Stimulated activated CD8-positive, alpha-beta memory T cell treated with anti-CD3 and anti-CD28 coated beads, Interleukin-2, amount 100 ng/mL, for 48 hours (primary cell): ENCODE data around the gene PTPN3.
"Not testable (repeated sequence)": the region's sequence is repeated elsewhere in the genome, so short reads cannot be mapped to it uniquely, and the experiment has no call there.

Source experiments
- DNase-seq, 2 donors: peaks; one replicate each; pipeline ENCODE4 v3.0.0-alpha.2; 2020; ENCODE audit warnings: low read depth in 2 of 2

The PTPN3 gene

DNA sequence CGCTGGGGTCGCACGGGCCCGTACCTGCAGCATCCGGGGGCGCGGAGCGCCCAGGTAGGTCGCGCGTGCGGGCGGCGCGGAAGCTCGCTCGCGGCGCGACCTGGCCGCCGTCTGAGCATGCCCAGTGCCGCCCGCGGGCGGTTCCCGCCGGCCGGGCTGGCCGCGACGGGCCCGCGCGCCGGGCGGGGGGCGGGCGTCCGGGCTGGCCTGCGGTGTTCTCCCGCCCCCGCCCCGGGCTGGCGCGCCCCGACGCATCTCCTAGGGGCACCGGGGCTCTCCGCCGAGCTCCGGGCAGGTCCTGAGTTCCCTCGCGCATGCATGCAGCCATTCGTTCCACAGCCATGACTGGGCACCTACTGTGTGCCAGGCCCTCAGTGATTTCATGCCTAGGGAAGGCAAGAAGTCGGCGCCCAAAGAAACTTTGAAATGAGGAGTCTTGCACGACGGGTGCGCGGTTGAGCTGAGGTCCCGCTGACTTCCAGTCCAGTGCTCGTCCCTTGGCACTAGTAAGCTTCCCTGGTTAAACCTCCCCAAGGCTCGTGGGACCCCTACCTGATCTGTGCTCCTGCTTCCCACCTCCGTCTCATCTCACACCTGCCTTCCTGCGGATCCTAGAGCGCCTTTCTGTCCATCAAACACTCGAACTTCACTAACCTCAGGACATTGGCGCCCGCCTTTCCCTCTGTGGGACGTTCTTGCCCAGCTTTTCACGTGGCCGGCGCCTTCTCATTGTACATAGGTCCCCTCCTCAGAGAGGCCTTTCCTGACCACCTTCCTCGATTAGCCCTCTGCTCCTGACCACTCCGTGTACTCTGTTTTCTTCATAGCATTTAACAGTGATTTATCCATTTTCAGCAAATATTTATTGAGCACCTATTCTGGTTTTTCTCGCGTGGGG lies at the start of gene PTPN3:
Gene PTPN3 (minus strand): TSS at position 113 of the 898 bp plus-strand sequence. CDS start 34,873 bp downstream, outside the sequence.
- no peak for DNase-seq

DNA sequence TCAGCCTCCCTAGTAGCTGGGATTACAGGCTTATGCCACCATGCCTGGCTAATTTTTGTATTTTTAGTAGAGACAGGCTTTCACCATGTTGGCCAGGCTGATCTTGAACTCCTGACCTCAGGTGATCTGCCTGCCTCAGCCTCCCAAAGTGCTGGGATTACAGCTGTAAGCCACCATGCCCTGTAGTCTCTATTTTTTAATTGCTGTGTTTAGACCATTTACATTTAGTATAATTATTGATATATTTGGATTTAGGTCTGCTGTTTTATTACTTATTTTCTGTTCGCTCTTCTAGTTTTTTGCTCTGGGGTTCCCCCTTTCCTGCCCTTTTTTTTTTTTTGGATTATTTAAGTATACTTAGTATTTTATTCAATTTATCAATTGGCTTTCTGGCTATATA lies 46.8 kb upstream of the PTPN3 start:
- not testable (repeated sequence) for DNase-seq

DNA sequence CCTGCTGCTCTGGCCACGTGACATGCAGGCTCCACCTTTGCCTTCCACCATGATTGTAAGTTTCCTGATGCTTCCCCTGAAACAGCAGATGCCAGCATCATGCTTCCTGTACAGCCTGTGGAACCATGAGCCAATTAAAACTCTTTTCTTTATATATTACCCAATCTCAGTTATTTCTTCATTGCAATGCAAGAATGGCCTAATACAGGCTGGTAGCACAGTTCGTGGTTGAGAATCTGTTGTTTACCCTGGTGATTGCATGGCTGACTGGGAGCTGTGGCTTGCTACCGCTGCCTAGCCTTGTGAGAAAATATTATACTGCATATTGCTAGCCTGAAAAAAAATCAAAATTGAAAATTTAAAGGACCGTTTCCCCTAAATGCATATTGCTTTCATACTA lies 44.8 kb upstream of the PTPN3 start:
- DNase-seq: no peak

GRCh38 chr9:109538346-109538745 lies 40.2 kb upstream of the PTPN3 start:
- DNase-seq: no peak

- no peak for DNase-seq
These were observed 39.2 kb upstream of the PTPN3 start for GRCh38 chr9:109537288-109537687.

GRCh38 chr9:109536859-109537258 lies 38.8 kb upstream of the PTPN3 start:
- DNase-seq: no peak

GRCh38 chr9:109535365-109535764 lies 37.3 kb upstream of the PTPN3 start:
- no peak for DNase-seq

GRCh38 chr9:109534151-109534550 lies 36.0 kb upstream of the PTPN3 start:
- DNase-seq: no peak

- DNase-seq: not testable (repeated sequence)
These were observed 34.5 kb upstream of the PTPN3 start for GRCh38 chr9:109532652-109533051.

- DNase-seq: no peak
These were observed 24.0 kb upstream of the PTPN3 start for GRCh38 chr9:109522106-109522505.

DNA sequence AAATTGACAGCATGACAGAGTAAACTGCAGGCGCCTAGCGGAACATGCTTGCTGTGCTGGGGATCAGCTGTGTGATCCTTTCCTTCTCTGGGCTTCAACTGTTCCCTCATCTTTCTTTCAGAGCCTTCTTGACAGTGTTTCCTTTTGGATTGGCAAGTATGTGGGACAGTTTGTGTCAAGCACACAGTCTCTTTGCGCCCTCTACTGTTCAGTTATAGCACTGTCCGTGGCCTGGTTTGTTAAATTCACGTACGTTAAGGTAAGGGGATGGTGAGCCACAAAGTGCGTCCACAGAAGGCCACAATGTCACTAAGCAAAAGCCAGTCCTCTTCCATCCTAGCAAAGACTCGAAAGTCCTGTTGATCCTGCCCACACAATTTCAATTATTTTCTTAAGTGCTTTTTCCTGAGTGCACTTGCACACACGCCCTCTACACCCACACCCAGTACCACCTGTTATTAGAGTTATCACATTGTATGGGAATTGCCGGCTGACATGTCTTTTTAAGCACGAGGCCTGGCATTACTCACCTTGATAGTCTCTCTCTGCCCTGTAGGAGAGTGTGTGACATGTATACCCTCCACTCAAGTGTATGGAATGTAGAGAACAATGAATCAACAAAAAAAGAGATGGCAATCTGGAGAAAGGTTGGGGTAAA lies 22.5 kb upstream of the PTPN3 start:
- peak in 1 of 2 donors; percentile 17 for DNase-seq

GRCh38 chr9:109519366-109519765 lies 21.3 kb upstream of the PTPN3 start:
- no peak for DNase-seq

GRCh38 chr9:109518621-109519335 lies 20.7 kb upstream of the PTPN3 start:
- no peak for DNase-seq

DNA sequence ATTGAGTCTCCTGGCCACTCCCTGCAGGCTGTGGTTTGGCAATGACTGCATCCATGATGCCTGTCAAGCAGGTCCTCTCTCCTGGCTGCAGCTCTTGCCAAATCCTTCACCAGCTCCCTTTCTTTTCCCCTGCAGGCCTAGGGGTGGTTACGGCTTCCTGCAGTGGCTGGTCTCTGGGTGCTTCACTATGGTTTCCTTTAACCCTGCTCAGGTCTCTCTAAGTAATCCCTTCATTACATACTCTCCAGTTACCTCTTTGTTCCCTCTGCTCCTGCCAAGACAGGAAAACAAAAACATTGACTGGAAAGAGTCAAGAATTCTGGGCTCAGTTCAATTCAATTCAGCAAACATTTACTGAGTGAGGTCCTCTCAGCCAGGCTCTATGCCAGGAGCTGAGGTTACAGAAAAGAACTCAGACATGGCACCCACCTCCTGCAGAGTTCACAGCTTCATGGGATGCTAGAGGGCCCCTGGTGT lies 19.8 kb upstream of the PTPN3 start:
- no peak for DNase-seq

GRCh38 chr9:109513871-109514270 lies 15.8 kb upstream of the PTPN3 start:
- DNase-seq: no peak

- DNase-seq: no peak
These were observed 14.2 kb upstream of the PTPN3 start for GRCh38 chr9:109512170-109512756.

GRCh38 chr9:109510506-109510905 lies 12.4 kb upstream of the PTPN3 start:
- no peak for DNase-seq

DNA sequence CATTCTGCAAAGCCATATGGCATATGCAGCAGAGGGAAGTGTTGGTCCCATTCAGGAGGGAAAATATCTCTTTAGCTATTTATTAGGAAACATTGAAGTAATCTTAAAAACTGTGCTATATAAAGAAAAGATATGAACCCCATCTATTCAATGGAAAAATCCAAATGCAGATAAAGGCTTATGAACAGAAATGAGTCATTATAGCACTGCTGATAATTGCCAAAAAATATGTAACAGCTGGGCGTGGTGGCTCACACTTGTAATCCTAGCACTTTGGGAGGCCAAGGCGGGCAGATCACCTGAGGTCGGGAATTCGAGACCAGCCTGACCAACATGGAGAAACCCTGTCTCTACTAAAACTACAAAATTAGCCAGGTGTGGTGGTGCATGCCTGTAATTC lies 11.9 kb upstream of the PTPN3 start:
- not testable (repeated sequence) for DNase-seq

- DNase-seq: no peak
These were observed 11.5 kb upstream of the PTPN3 start for GRCh38 chr9:109509611-109510010.

DNA sequence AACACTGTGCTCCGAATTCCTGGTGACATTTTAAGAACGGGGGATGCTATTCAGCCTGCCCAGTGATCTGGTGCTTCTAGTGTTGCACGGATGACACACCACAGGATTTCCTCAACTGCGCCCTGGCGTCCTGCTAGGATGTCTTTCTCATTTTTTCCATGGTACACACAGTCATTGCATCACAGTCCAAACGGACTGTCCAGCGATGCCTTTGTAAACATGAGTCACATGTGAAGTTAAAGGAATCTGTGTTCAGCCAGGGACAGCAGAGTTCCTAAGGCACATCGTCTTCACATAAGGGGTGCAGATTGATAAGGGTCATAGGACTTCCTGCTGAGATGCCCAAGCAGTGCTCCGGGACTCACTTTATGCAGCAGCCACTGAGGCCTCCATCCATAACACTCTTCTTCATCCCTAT lies 9.3 kb upstream of the PTPN3 start:
- DNase-seq: no peak

DNA sequence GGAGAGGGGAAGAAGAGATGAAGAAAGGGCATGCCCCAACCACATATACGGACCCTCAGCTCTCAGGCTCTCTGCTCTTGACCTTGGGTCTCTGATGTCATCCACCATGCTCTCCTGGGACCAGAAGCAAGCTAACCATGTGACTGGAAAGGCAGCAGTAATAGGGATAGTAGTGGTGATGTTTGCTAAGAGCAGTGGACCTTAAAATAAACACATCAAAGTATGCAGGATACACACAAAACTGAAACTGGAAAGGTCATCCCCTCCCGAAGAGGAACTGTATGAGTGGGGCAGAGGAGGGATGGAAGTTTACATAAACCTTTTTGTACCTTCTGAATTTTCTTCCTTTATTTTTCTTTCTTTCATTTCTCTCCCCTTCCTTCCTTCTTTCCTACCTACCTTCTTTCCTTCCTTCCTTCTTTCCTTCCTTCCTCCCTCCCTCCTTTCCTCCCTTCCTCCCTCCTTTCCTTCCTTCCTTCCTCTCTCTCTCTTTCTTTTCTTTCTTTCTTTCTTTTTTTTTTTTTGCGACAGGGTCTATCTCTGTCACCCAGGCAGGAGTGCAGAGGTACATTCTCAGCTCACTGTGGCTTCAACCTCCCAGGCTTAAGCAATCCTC lies 8.1 kb upstream of the PTPN3 start:
- DNase-seq: no peak
